ENCODE results near the gene PFKL. TPM values are rescaled to one million over a fixed set of nuclear protein-coding genes. Genes with fewer than 3 reads are reported as not detected.

Gene PFKL
- total and polyA plus RNA-seq, 2 of the 8 experiments (the other 6 are each of a cell fraction or from before 2014, with no cell fraction given) = 80.2 to 82.3 TPM

GRCh38 chr21:44313451-44313850 is 13.6 kb downstream of the PFKL start:
- no peaks in the 10 kb centered on the region for H3K4me1 ChIP-seq (replicated peaks in 1 of 4; ENCODE audit: control insufficient read depth in 3 of 4, insufficient read depth in 4 of 4, low read length in 3 of 4)
- DNase-seq (ENCODE audit: low read depth in 1 of 2, low spot score in 2 of 2) = no peak
- H2BK15ac ChIP-seq (ENCODE audit: low read length) = no peak overlapping the region
- no peak overlapping the region for H2BK120ac ChIP-seq (replicated peaks; ENCODE audit: low read depth, low read length)
- no peak overlapping the region for H3K4me2 ChIP-seq (ENCODE audit: insufficient read depth in 1 of 2, low read depth in 2 of 2, low read length in 2 of 2)
- H2BK5ac ChIP-seq (ENCODE audit: low read depth, low read length) = no peak overlapping the region
- H3K9me3 ChIP-seq (ENCODE audit: insufficient read depth in 2 of 2, low read depth in 1 of 2, low read length in 1 of 2) = no peaks in the 10 kb centered on the region
- no peak overlapping the region for H3K23ac ChIP-seq (ENCODE audit: insufficient read length)
- no peak overlapping the region for H2BK20ac ChIP-seq (ENCODE audit: low read length)
- H3K36me3 ChIP-seq (ENCODE audit: control insufficient read depth in 2 of 4, insufficient read depth in 4 of 4, low read length in 3 of 4) = peaks cover 0 to 27% (median 11%) of the 10 kb centered on the region in 4 experiments; a peak in 6 of 8 replicates
- H3K27ac ChIP-seq (ENCODE audit: low read depth, low read length) = no peak overlapping the region
- H2AFZ ChIP-seq (ENCODE audit: low read length) = no peak overlapping the region
- H3K56ac ChIP-seq (replicated peaks; ENCODE audit: insufficient read length, low read depth, low read length) = no peak overlapping the region
- peaks cover 0 to 14% of the 10 kb centered on the region in 2 experiments for H4K20me1 ChIP-seq (replicated peaks in 1 of 2; ENCODE audit: control insufficient read depth in 1 of 2, insufficient read depth in 2 of 2, low read length in 2 of 2)
- H3K4me3 ChIP-seq (ENCODE audit: extremely low read depth in 1 of 4, insufficient read depth in 2 of 4, low read depth in 3 of 4, low read length in 4 of 4) = no peak overlapping the region
- WGBS, 2 experiments (ENCODE audit: extremely low coverage in 1 of 2, insufficient coverage in 1 of 2, insufficient read length in 1 of 2, insufficient replicate concordance in 2 of 2, low coverage in 1 of 2, low lambda C conversion rate in 2 of 2, missing lambda C conversion rate in 1 of 2) = 94% methylated on average over 12 of the region's 13 CpGs; no CpG with 5 or more reads in 1 of the 2 experiments
- ChIA-PET POLR2A (ENCODE audit: partially characterized antibody) (interaction anchor here (0.9 to 1.9 kb wide), 2 partner anchors 14 to 18 kb away, joined by 3 to 4 read pairs; no protein-coding TSS in a partner anchor), CTCF (ENCODE audit: partially characterized antibody) (interaction anchor here (1.0 kb wide), 1 partner anchor 12 kb away, joined by 3 read pairs; no protein-coding TSS in a partner anchor)
- no peak overlapping the region for H2AK5ac ChIP-seq (ENCODE audit: low read depth, low read length)
- no peaks in the 10 kb centered on the region for H3K27me3 ChIP-seq (replicated peaks in 1 of 4; ENCODE audit: control insufficient read depth in 3 of 4, extremely low read depth in 1 of 4, insufficient read depth in 3 of 4, low read length in 3 of 4)
- no peak overlapping the region for H4K5ac ChIP-seq (ENCODE audit: insufficient read length, low read depth, low read length)
- H2BK12ac ChIP-seq (ENCODE audit: low read depth, low read length) = no peak overlapping the region
- no peak overlapping the region for H3K9ac ChIP-seq (replicated peaks in 1 of 4; ENCODE audit: extremely low read depth in 1 of 4, low read depth in 3 of 4, low read length in 3 of 4)
- no peak overlapping the region for H3K14ac ChIP-seq (ENCODE audit: insufficient read length)
- no peak overlapping the region for H3K18ac ChIP-seq (ENCODE audit: extremely low read depth, low read length)
- no peak overlapping the region for H3K4ac ChIP-seq (replicated peaks; ENCODE audit: insufficient read length, low read depth, low read length)
- no peak for FAIRE-seq
- H3K23me2 ChIP-seq (ENCODE audit: low read depth, low read length) = no peaks in the 10 kb centered on the region
- H4K8ac ChIP-seq (ENCODE audit: extremely low read depth, insufficient read depth, low read length) = peak overlapping the region; percentile 51; the same call in 1 of the 2 replicates
- no peak overlapping the region for H4K91ac ChIP-seq (replicated peaks; ENCODE audit: insufficient read length, low read length)
- no peaks in the 10 kb centered on the region for H3K79me2 ChIP-seq (ENCODE audit: control insufficient read depth in 1 of 2, insufficient read depth in 2 of 2, low read length in 2 of 2)
- no peaks in the 10 kb centered on the region; the same call in 1 of the 2 replicates for H3K79me1 ChIP-seq (ENCODE audit: low read depth, low read length)
- no peak for TF ChIP-seq CTBP2 (IDR thresholded peaks at IDR 0.05; ENCODE audit: borderline replicate concordance, insufficient read depth, insufficient read length, low read length)

Data from H1 (cell line).